Kasumi-1 (cell line): ENCODE data around the gene TMCO5A.

Experiments
- DNase-seq, 2 experiments: peaks; one replicate each; lab custom pipeline; 2025; lab: John Stamatoyannopoulos, UW

Gene TMCO5A

DNA sequence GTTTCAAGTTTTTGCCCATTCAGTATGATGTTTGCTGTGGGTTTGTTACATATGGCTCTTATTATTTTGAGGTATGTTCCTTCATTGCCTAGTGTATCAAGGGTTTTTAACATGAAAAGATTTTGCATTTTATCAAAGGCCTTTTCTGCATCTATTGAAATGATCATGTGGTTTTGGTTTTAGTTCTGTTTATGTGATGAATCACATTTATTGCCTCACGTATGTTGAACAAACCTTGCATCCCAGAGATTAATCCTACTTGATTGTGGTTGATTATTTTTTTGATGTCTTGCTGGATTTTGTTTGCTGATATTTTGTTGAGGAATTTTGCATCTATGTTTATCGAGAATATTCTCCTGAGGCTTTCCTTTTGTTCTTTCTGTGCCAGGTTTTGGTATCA is 39.4 kb downstream of the TMCO5A start:
- DNase-seq: no peak

DNA sequence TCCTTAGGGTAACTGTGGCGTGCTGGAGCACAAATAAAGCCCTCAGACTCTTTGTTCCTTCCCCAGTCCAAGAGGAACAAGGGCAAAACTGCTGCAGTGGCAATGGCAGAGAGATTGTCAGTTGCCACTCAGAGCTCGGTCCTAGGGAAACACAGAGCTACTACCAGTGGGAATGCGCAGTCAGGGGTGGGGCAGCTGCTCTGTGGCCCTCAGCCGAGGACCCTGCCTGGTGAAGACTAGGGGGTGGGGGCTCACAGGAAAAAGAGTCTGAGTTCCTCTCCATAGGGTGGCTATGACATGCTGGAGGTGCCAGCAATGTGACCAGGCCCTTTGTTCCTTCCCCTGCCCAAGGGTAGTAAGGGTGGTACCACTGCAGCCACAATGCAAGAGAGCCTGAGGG is 43.8 kb downstream of the TMCO5A start:
- DNase-seq: no peak

DNA sequence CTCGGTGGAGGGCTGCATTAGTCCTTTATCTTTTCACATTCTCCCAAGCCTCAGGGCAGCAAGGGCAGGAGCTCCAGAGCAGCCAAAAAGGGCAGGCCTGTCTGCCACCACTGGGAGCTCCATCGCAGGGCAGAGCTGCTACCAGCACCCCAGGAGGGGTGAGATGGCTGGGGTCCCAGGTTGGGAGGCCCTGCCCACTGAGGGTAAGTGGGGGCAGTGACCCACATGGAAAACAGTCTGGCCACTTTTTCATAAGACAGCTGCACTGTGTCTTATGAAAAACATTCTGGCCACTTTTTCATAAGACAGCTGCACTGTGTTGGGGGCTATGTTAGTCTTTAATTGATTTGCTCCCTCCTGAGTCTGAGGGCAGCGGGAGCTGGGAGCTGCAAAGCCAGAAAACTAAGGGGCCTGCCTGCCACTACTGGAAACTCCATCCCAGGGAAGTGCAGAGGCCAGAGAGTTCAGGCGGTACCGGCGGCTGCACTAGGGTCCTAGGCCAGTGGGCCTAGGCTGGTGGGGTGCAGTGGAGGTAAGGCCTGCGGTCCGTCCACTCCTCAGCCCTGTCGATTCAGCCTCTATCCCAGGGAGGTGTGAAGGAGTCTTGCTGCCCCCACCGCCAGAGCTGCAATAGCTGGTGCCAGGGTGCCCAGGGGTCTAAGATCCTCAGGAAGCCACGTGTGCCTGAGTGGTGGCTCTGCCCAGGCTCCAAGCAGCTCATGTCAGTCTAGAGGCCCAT is 45.4 kb downstream of the TMCO5A start:
- DNase-seq: no peak

GRCh38 chr15:37981201-37981600 is 46.8 kb downstream of the TMCO5A start:
- no peak for DNase-seq

DNA sequence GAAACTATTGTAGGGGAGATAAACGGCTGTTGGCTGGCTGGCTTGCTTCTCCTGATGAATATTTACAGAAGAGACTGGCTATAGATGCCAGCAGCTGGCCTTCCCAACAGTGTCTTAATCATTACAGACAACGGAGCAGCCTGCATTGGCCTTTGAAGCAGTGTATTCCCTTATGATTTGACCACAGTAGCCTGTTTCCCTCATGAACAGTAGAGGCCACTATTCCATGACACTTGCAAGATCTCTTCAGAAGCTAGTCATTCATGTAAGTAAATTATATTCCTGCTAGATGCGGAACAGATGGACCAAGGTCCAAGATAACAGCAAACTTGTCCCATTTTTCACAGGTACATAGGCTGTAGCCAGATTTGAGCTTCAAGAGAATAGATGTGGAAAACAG is 47.3 kb downstream of the TMCO5A start:
- peak; percentile 20 to 39 for DNase-seq

DNA sequence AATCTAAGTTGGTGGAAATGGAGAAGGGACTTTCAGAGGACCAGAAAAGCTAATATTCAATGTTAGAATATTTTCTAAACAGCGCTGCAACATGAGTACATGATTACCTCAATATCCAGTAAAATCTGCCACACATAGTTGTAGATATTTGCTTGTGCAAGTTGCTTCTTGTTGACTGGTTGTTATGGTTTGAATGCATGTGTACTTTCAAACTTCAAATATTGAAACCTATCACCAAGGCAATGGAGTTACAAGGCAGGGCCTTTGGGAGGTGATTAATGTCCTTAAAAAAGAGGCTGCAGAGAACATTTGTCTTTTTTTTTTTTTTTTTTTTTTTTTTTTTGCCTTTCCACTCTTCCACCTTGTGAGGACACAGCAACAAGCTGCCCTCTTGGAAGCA is 49.9 kb downstream of the TMCO5A start:
- no peak for DNase-seq

DNA sequence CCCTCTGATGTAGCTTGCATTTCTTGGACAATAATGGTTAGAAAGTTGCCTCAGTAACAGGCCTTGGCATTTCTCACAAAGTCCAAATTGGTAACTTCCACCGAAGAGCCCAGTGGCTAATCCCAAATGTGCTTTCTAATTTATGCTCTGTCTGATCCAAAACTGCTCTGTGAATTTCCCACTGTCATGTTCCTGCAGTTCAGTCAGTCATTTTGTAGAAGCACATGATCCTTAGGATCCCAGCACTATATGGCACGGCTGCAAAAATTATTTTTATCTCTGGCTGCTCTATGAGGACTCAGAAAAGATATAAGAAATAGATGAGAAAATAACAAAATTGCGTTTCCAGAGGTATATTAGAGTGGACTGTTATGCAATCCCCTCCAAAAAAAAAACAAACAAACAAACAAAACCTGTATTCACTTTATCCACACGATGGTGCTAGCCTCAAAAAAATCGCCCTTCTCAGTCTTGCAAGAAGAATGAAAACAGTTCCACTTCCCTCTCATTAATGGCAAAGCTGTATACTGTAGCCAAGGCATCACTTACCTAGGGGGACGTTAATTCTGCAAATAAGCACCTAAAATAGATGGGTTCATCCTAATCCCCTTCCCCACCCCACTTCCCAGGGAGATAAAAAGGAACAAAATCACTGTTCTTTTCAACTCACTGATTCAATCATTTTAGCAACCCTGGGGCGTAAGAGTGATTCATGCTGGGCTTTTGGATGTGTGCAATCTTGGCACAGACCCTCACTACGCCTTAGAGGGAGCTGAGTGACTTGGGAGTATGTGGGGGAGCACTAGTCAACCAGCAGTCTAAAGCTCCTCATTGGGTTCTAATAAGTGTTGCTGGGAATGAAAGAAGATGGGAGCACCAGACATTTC is 61.3 kb downstream of the TMCO5A start:
- DNase-seq: peak in 1 of 2 experiments; percentile 24
